ENCODE measurements around the gene TMTC1.
"Not testable (repeated sequence)": the region's sequence is repeated elsewhere in the genome, so short reads cannot be mapped to it uniquely, and the experiment has no call there.

Gene TMTC1

GRCh38 chr12:29559198-29559597 lies 224.5 kb downstream of the TMTC1 start:
- no peak overlapping the region for H3K18ac ChIP-seq (ENCODE audit: low read depth in 1 of 2, low read length in 2 of 2)
- DNase-seq: no peak
- no peaks in the 10 kb centered on the region for H3K27me3 ChIP-seq (ENCODE audit: control insufficient read depth in 1 of 2, insufficient read depth in 1 of 2, low read length in 2 of 2)
- H3K9ac ChIP-seq (ENCODE audit: low read length): no peak overlapping the region
- H3K14ac ChIP-seq (ENCODE audit: low read length in 2 of 2): no peak overlapping the region
- no peak overlapping the region for H3K4me3 ChIP-seq (ENCODE audit: insufficient read depth in 1 of 2, low read depth in 1 of 2, low read length in 2 of 2)
- H3K4ac ChIP-seq (ENCODE audit: low read depth in 1 of 2, low read length in 2 of 2): no peak overlapping the region
- peaks cover 0 to 21% of the 10 kb centered on the region in 2 experiments for H3K36me3 ChIP-seq (ENCODE audit: control insufficient read depth in 1 of 2, insufficient read depth in 2 of 2, low read depth in 1 of 2, low read length in 2 of 2)
- no peaks in the 10 kb centered on the region for H3K9me3 ChIP-seq (ENCODE audit: control insufficient read depth, low read length)
- no peaks in the 10 kb centered on the region for H3K4me1 ChIP-seq (ENCODE audit: control insufficient read depth, insufficient read depth, low read depth, low read length)
- H2BK5ac ChIP-seq (ENCODE audit: low read depth, low read length, poor library complexity, severe bottlenecking): no peak overlapping the region
- H4K8ac ChIP-seq (ENCODE audit: low read length): no peak overlapping the region
- H3K27ac ChIP-seq (ENCODE audit: low read length, poor library complexity, severe bottlenecking): no peak overlapping the region
- H3K79me1 ChIP-seq (replicated peaks; ENCODE audit: low read length, poor library complexity, severe bottlenecking): no peaks in the 10 kb centered on the region
- H2AK5ac ChIP-seq (ENCODE audit: low read length, severe bottlenecking): no peak overlapping the region
- WGBS: 72% methylated on average over 4 of the region's 4 CpGs
- no peak overlapping the region for H2AFZ ChIP-seq (ENCODE audit: low read depth, low read length)
- no peak overlapping the region for H3K4me2 ChIP-seq (ENCODE audit: low read length, poor library complexity, severe bottlenecking)
- no peak overlapping the region for H2BK120ac ChIP-seq (ENCODE audit: low read depth, low read length)
- H2BK12ac ChIP-seq (ENCODE audit: low read length in 2 of 2): peak overlapping the region in 1 of 2 experiments; percentile 84
- H3K23ac ChIP-seq (ENCODE audit: low read length in 2 of 2): no peak overlapping the region
- no peak overlapping the region for H4K91ac ChIP-seq (ENCODE audit: low read length)
- no peak overlapping the region for H2BK15ac ChIP-seq (ENCODE audit: low read depth, poor library complexity, severe bottlenecking)

- Histone ChIP-seq H4K8ac (ENCODE audit: low read length) (no peak overlapping the region), H3K4ac (ENCODE audit: low read depth in 1 of 2, low read length in 2 of 2) (no peak overlapping the region), H2AK5ac (ENCODE audit: low read length, severe bottlenecking) (no peak overlapping the region), H2BK120ac (ENCODE audit: low read depth, low read length) (no peak overlapping the region), H3K27ac (ENCODE audit: low read length, poor library complexity, severe bottlenecking) (no peak overlapping the region), H3K9ac (ENCODE audit: low read length) (no peak overlapping the region), H3K18ac (ENCODE audit: low read depth in 1 of 2, low read length in 2 of 2) (no peak overlapping the region), H3K14ac (ENCODE audit: low read length in 2 of 2) (no peak overlapping the region), H3K27me3 (ENCODE audit: control insufficient read depth in 1 of 2, insufficient read depth in 1 of 2, low read length in 2 of 2) (no peaks in the 10 kb centered on the region), H4K91ac (ENCODE audit: low read length) (no peak overlapping the region), H2BK12ac (ENCODE audit: low read length in 2 of 2) (no peak overlapping the region), H3K36me3 (ENCODE audit: control insufficient read depth in 1 of 2, insufficient read depth in 2 of 2, low read depth in 1 of 2, low read length in 2 of 2) (peaks cover 0 to 21% of the 10 kb centered on the region in 2 experiments), H2AFZ (ENCODE audit: low read depth, low read length) (no peak overlapping the region), H3K4me3 (ENCODE audit: insufficient read depth in 1 of 2, low read depth in 1 of 2, low read length in 2 of 2) (no peak overlapping the region), H3K4me2 (ENCODE audit: low read length, poor library complexity, severe bottlenecking) (no peak overlapping the region), H2BK5ac (ENCODE audit: low read depth, low read length, poor library complexity, severe bottlenecking) (no peak overlapping the region), H2BK15ac (ENCODE audit: low read depth, poor library complexity, severe bottlenecking) (no peak overlapping the region), H3K79me1 (replicated peaks; ENCODE audit: low read length, poor library complexity, severe bottlenecking) (no peaks in the 10 kb centered on the region), H3K9me3 (ENCODE audit: control insufficient read depth, low read length) (no peaks in the 10 kb centered on the region), H3K23ac (ENCODE audit: low read length in 2 of 2) (no peak overlapping the region), H3K4me1 (ENCODE audit: control insufficient read depth, insufficient read depth, low read depth, low read length) (no peaks in the 10 kb centered on the region)
- DNase-seq: no peak
These were observed 227.4 kb downstream of the TMTC1 start for GRCh38 chr12:29556363-29556762.

- not testable (repeated sequence) for H3K14ac ChIP-seq (ENCODE audit: low read length in 2 of 2); H2BK12ac ChIP-seq (ENCODE audit: low read length in 2 of 2); H3K4me2 ChIP-seq (ENCODE audit: low read length, poor library complexity, severe bottlenecking); H2BK5ac ChIP-seq (ENCODE audit: low read depth, low read length, poor library complexity, severe bottlenecking); H2BK15ac ChIP-seq (ENCODE audit: low read depth, poor library complexity, severe bottlenecking); H3K27me3 ChIP-seq (ENCODE audit: control insufficient read depth in 1 of 2, insufficient read depth in 1 of 2, low read length in 2 of 2); H3K79me1 ChIP-seq (replicated peaks; ENCODE audit: low read length, poor library complexity, severe bottlenecking); H3K4ac ChIP-seq (ENCODE audit: low read depth in 1 of 2, low read length in 2 of 2); H2AFZ ChIP-seq (ENCODE audit: low read depth, low read length); DNase-seq; H3K9ac ChIP-seq (ENCODE audit: low read length); H4K91ac ChIP-seq (ENCODE audit: low read length); H3K27ac ChIP-seq (ENCODE audit: low read length, poor library complexity, severe bottlenecking); H3K9me3 ChIP-seq (ENCODE audit: control insufficient read depth, low read length); H2BK120ac ChIP-seq (ENCODE audit: low read depth, low read length); H3K23ac ChIP-seq (ENCODE audit: low read length in 2 of 2); H3K4me1 ChIP-seq (ENCODE audit: control insufficient read depth, insufficient read depth, low read depth, low read length); H2AK5ac ChIP-seq (ENCODE audit: low read length, severe bottlenecking); H4K8ac ChIP-seq (ENCODE audit: low read length); H3K4me3 ChIP-seq (ENCODE audit: insufficient read depth in 1 of 2, low read depth in 1 of 2, low read length in 2 of 2); H3K18ac ChIP-seq (ENCODE audit: low read depth in 1 of 2, low read length in 2 of 2)
- no CpG with 5 or more reads among the region's 2 CpGs for WGBS
- peaks cover 0 to 21% of the 10 kb centered on the region in 2 experiments for H3K36me3 ChIP-seq (ENCODE audit: control insufficient read depth in 1 of 2, insufficient read depth in 2 of 2, low read depth in 1 of 2, low read length in 2 of 2)
These were observed 228.3 kb downstream of the TMTC1 start for GRCh38 chr12:29555451-29555850.

DNA sequence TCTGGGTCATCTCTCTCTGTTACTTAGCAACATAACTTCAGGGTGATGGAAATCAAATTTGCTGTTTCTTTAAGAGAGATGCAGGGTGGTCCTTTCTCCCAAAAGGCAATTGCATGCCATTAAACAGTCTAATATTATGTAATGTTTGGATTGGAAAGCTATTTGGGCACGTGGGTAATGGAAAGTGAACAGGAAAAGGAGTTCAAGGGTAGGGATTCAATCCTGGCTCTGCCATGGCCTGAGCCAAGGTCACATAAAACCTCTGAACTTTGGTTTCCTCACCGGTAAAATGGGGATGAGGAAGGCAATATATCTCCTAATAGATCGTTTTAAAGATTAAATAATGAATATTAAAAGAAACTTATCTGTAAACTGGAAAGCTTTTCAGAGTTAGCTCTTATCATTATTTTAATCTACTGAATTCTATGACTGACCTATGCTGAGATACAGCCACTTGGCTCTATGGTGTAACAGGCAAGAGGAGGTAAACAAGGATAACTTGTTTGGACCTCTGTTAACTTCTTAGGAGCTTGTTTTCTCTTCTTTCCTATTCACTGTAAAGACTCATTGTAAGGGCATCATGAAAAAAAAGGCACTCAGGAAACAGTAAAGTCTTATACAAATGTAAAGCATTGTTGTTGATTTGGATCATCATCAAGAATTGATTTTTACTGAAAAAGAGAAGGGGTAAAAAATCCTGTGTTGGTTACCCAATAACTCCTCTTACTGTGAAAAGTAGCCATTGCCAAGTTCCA lies 230.6 kb downstream of the TMTC1 start:
- no peak overlapping the region for H3K27ac ChIP-seq (ENCODE audit: low read length, poor library complexity, severe bottlenecking)

More for the DNA sequence above, 230.6 kb downstream of the TMTC1 start:
- WGBS: 36% methylated on average over 1 of the region's 3 CpGs
- Histone ChIP-seq H3K9ac (ENCODE audit: low read length) (no peak overlapping the region), H3K27me3 (ENCODE audit: control insufficient read depth in 1 of 2, insufficient read depth in 1 of 2, low read length in 2 of 2) (peaks cover 0 to 4% of the 10 kb centered on the region in 2 experiments), H4K91ac (ENCODE audit: low read length) (no peak overlapping the region), H2AFZ (ENCODE audit: low read depth, low read length) (no peak overlapping the region), H3K4me3 (ENCODE audit: insufficient read depth in 1 of 2, low read depth in 1 of 2, low read length in 2 of 2) (no peak overlapping the region), H3K36me3 (ENCODE audit: control insufficient read depth in 1 of 2, insufficient read depth in 2 of 2, low read depth in 1 of 2, low read length in 2 of 2) (peaks cover 0 to 16% of the 10 kb centered on the region in 2 experiments), H3K79me1 (replicated peaks; ENCODE audit: low read length, poor library complexity, severe bottlenecking) (no peaks in the 10 kb centered on the region), H4K8ac (ENCODE audit: low read length) (no peak overlapping the region), H2BK15ac (ENCODE audit: low read depth, poor library complexity, severe bottlenecking) (no peak overlapping the region), H3K23ac (ENCODE audit: low read length in 2 of 2) (no peak overlapping the region), H3K4ac (ENCODE audit: low read depth in 1 of 2, low read length in 2 of 2) (no peak overlapping the region), H2BK5ac (ENCODE audit: low read depth, low read length, poor library complexity, severe bottlenecking) (no peak overlapping the region), H3K18ac (ENCODE audit: low read depth in 1 of 2, low read length in 2 of 2) (no peak overlapping the region), H2BK120ac (ENCODE audit: low read depth, low read length) (no peak overlapping the region), H3K4me1 (ENCODE audit: control insufficient read depth, insufficient read depth, low read depth, low read length) (no peaks in the 10 kb centered on the region), H3K9me3 (ENCODE audit: control insufficient read depth, low read length) (no peaks in the 10 kb centered on the region), H2BK12ac (ENCODE audit: low read length in 2 of 2) (no peak overlapping the region), H3K14ac (ENCODE audit: low read length in 2 of 2) (no peak overlapping the region), H2AK5ac (ENCODE audit: low read length, severe bottlenecking) (no peak overlapping the region), H3K4me2 (ENCODE audit: low read length, poor library complexity, severe bottlenecking) (no peak overlapping the region)
- DNase-seq: no peak

Data from mesenchymal stem cell (in vitro differentiated cells and primary cell).